ENCODE data around the gene TAF1D.
"Not testable (repeated sequence)": the region's sequence is repeated elsewhere in the genome, so short reads cannot be mapped to it uniquely, and the experiment has no call there.

Gene TAF1D

GRCh38 chr11:93759123-93759522, 17.8 kb upstream of the TAF1D start:
- H2BK120ac ChIP-seq (ENCODE audit: low read depth, low read length); H2BK5ac ChIP-seq (ENCODE audit: low read length); H3K9ac ChIP-seq (ENCODE audit: low read depth, low read length, poor library complexity); H2AFZ ChIP-seq (ENCODE audit: low read length); H3K18ac ChIP-seq (ENCODE audit: low read length); H3K79me1 ChIP-seq (ENCODE audit: low read depth, low read length); H3K14ac ChIP-seq (ENCODE audit: low read length); H2BK15ac ChIP-seq (ENCODE audit: low read length); H3K4me3 ChIP-seq (ENCODE audit: low read length in 2 of 2); H4K8ac ChIP-seq (ENCODE audit: low read depth, low read length); H3K23ac ChIP-seq (ENCODE audit: low read depth, low read length, poor library complexity); H4K91ac ChIP-seq (ENCODE audit: low read depth, low read length, poor library complexity); H3K4me1 ChIP-seq (ENCODE audit: control insufficient read depth in 2 of 2, insufficient read depth in 1 of 2, low read depth in 1 of 2, low read length in 2 of 2); DNase-seq (ENCODE audit: low spot score); H2BK12ac ChIP-seq (ENCODE audit: low read length); H3K4ac ChIP-seq (ENCODE audit: low read length); H3K27me3 ChIP-seq (ENCODE audit: control insufficient read depth in 3 of 3, insufficient read depth in 3 of 3, low read depth in 1 of 3, low read length in 3 of 3); H3K4me2 ChIP-seq (ENCODE audit: insufficient read depth, low read length, poor library complexity, severe bottlenecking); H2AK5ac ChIP-seq (ENCODE audit: low read depth, low read length); H3K27ac ChIP-seq (replicated peaks; ENCODE audit: low read length); H3K9me3 ChIP-seq (replicated peaks in 1 of 2; ENCODE audit: control insufficient read depth in 2 of 2, insufficient read depth in 1 of 2, low read depth in 1 of 2, low read length in 2 of 2): not testable (repeated sequence)
- whole genome bisulfite sequencing, 2 donors (ENCODE audit: extremely low coverage in 2 of 2, insufficient read length in 2 of 2, insufficient replicate concordance in 1 of 2), result no CpG with 5 or more reads among the region's 4 CpGs
- H3K36me3 ChIP-seq (replicated peaks in 1 of 2; ENCODE audit: control insufficient read depth in 2 of 2, insufficient read depth in 2 of 2, low read length in 2 of 2), result peaks cover 14 to 94% of the 10 kb centered on the region in 2 donors

- Histone ChIP-seq H2AFZ (ENCODE audit: low read length) (no peak overlapping the region), H3K4me3 (ENCODE audit: low read length in 2 of 2) (no peak overlapping the region), H2BK15ac (ENCODE audit: low read length) (no peak overlapping the region), H3K79me1 (ENCODE audit: low read depth, low read length) (no peaks in the 10 kb centered on the region), H3K4ac (ENCODE audit: low read length) (no peak overlapping the region), H3K23ac (ENCODE audit: low read depth, low read length, poor library complexity) (peak overlapping the region; percentile 65), H3K27ac (replicated peaks; ENCODE audit: low read length) (no peak overlapping the region), H2BK120ac (ENCODE audit: low read depth, low read length) (no peak overlapping the region), H3K4me1 (ENCODE audit: control insufficient read depth in 2 of 2, insufficient read depth in 1 of 2, low read depth in 1 of 2, low read length in 2 of 2) (no peaks in the 10 kb centered on the region), H3K14ac (ENCODE audit: low read length) (no peak overlapping the region), H3K9ac (ENCODE audit: low read depth, low read length, poor library complexity) (peak overlapping the region; percentile 60), H3K36me3 (replicated peaks in 1 of 2; ENCODE audit: control insufficient read depth in 2 of 2, insufficient read depth in 2 of 2, low read length in 2 of 2) (peaks cover 14 to 93% of the 10 kb centered on the region in 2 donors), H4K8ac (ENCODE audit: low read depth, low read length) (peak overlapping the region; percentile 65), H3K27me3 (ENCODE audit: control insufficient read depth in 3 of 3, insufficient read depth in 3 of 3, low read depth in 1 of 3, low read length in 3 of 3) (no peaks in the 10 kb centered on the region), H2BK5ac (ENCODE audit: low read length) (no peak overlapping the region), H2AK5ac (ENCODE audit: low read depth, low read length) (no peak overlapping the region), H4K91ac (ENCODE audit: low read depth, low read length, poor library complexity) (no peak overlapping the region), H3K4me2 (ENCODE audit: insufficient read depth, low read length, poor library complexity, severe bottlenecking) (no peak overlapping the region), H3K18ac (ENCODE audit: low read length) (no peak overlapping the region), H2BK12ac (ENCODE audit: low read length) (no peak overlapping the region), H3K9me3 (replicated peaks in 1 of 2; ENCODE audit: control insufficient read depth in 2 of 2, insufficient read depth in 1 of 2, low read depth in 1 of 2, low read length in 2 of 2) (no peaks in the 10 kb centered on the region)
- WGBS, 2 donors (ENCODE audit: extremely low coverage in 2 of 2, insufficient read length in 2 of 2, insufficient replicate concordance in 1 of 2), result no CpG with 5 or more reads among the region's 38 CpGs
- no peak for DNase-seq (ENCODE audit: low spot score)
These were observed 16.9 kb upstream of the TAF1D start for GRCh38 chr11:93757924-93758865.

- Histone ChIP-seq H3K27ac (replicated peaks; ENCODE audit: low read length) (no peak overlapping the region), H2BK15ac (ENCODE audit: low read length) (no peak overlapping the region), H3K9me3 (replicated peaks in 1 of 2; ENCODE audit: control insufficient read depth in 2 of 2, insufficient read depth in 1 of 2, low read depth in 1 of 2, low read length in 2 of 2) (no peaks in the 10 kb centered on the region), H2AFZ (ENCODE audit: low read length) (no peak overlapping the region), H3K4me1 (ENCODE audit: control insufficient read depth in 2 of 2, insufficient read depth in 1 of 2, low read depth in 1 of 2, low read length in 2 of 2) (no peaks in the 10 kb centered on the region), H2AK5ac (ENCODE audit: low read depth, low read length) (no peak overlapping the region), H3K4me2 (ENCODE audit: insufficient read depth, low read length, poor library complexity, severe bottlenecking) (no peak overlapping the region), H3K27me3 (ENCODE audit: control insufficient read depth in 3 of 3, insufficient read depth in 3 of 3, low read depth in 1 of 3, low read length in 3 of 3) (no peaks in the 10 kb centered on the region), H3K23ac (ENCODE audit: low read depth, low read length, poor library complexity) (no peak overlapping the region), H3K36me3 (replicated peaks in 1 of 2; ENCODE audit: control insufficient read depth in 2 of 2, insufficient read depth in 2 of 2, low read length in 2 of 2) (peaks cover 14 to 86% of the 10 kb centered on the region in 2 donors), H3K18ac (ENCODE audit: low read length) (no peak overlapping the region), H2BK5ac (ENCODE audit: low read length) (no peak overlapping the region), H3K9ac (ENCODE audit: low read depth, low read length, poor library complexity) (no peak overlapping the region), H3K14ac (ENCODE audit: low read length) (no peak overlapping the region), H2BK12ac (ENCODE audit: low read length) (no peak overlapping the region), H4K8ac (ENCODE audit: low read depth, low read length) (no peak overlapping the region), H3K79me1 (ENCODE audit: low read depth, low read length) (no peaks in the 10 kb centered on the region), H4K91ac (ENCODE audit: low read depth, low read length, poor library complexity) (no peak overlapping the region), H3K4me3 (ENCODE audit: low read length in 2 of 2) (no peak overlapping the region), H3K4ac (ENCODE audit: low read length) (no peak overlapping the region), H2BK120ac (ENCODE audit: low read depth, low read length) (no peak overlapping the region)
- WGBS, 2 donors (ENCODE audit: extremely low coverage in 2 of 2, insufficient read length in 2 of 2, insufficient replicate concordance in 1 of 2), result no CpG with 5 or more reads among the region's 3 CpGs
- no peak for DNase-seq (ENCODE audit: low spot score)
These were observed 16.0 kb upstream of the TAF1D start for GRCh38 chr11:93757301-93757700.

- Histone ChIP-seq H2BK12ac (ENCODE audit: low read length) (no peak overlapping the region), H3K27ac (replicated peaks; ENCODE audit: low read length) (no peak overlapping the region), H2AK5ac (ENCODE audit: low read depth, low read length) (no peak overlapping the region), H2BK15ac (ENCODE audit: low read length) (no peak overlapping the region), H3K14ac (ENCODE audit: low read length) (no peak overlapping the region), H3K79me1 (ENCODE audit: low read depth, low read length) (no peaks in the 10 kb centered on the region), H3K4ac (ENCODE audit: low read length) (no peak overlapping the region), H3K4me2 (ENCODE audit: insufficient read depth, low read length, poor library complexity, severe bottlenecking) (no peak overlapping the region), H3K4me1 (ENCODE audit: control insufficient read depth in 2 of 2, insufficient read depth in 1 of 2, low read depth in 1 of 2, low read length in 2 of 2) (no peaks in the 10 kb centered on the region), H3K9ac (ENCODE audit: low read depth, low read length, poor library complexity) (no peak overlapping the region), H3K23ac (ENCODE audit: low read depth, low read length, poor library complexity) (no peak overlapping the region), H3K27me3 (ENCODE audit: control insufficient read depth in 3 of 3, insufficient read depth in 3 of 3, low read depth in 1 of 3, low read length in 3 of 3) (no peaks in the 10 kb centered on the region), H3K36me3 (replicated peaks in 1 of 2; ENCODE audit: control insufficient read depth in 2 of 2, insufficient read depth in 2 of 2, low read length in 2 of 2) (peaks cover 14 to 82% of the 10 kb centered on the region in 2 donors), H3K9me3 (replicated peaks in 1 of 2; ENCODE audit: control insufficient read depth in 2 of 2, insufficient read depth in 1 of 2, low read depth in 1 of 2, low read length in 2 of 2) (no peaks in the 10 kb centered on the region), H4K91ac (ENCODE audit: low read depth, low read length, poor library complexity) (no peak overlapping the region), H2AFZ (ENCODE audit: low read length) (no peak overlapping the region), H3K18ac (ENCODE audit: low read length) (no peak overlapping the region), H4K8ac (ENCODE audit: low read depth, low read length) (no peak overlapping the region), H2BK120ac (ENCODE audit: low read depth, low read length) (no peak overlapping the region), H2BK5ac (ENCODE audit: low read length) (no peak overlapping the region), H3K4me3 (ENCODE audit: low read length in 2 of 2) (no peak overlapping the region)
- DNase-seq (ENCODE audit: low spot score), result no peak
- WGBS, 2 donors (ENCODE audit: extremely low coverage in 2 of 2, insufficient read length in 2 of 2, insufficient replicate concordance in 1 of 2), result no CpG with 5 or more reads among the region's 3 CpGs
These were observed 15.5 kb upstream of the TAF1D start for GRCh38 chr11:93756748-93757147.

Measured in neuronal stem cell (in vitro differentiated cells).